ENCODE measurements around the gene DNAJB13.

The DNAJB13 gene

DNA sequence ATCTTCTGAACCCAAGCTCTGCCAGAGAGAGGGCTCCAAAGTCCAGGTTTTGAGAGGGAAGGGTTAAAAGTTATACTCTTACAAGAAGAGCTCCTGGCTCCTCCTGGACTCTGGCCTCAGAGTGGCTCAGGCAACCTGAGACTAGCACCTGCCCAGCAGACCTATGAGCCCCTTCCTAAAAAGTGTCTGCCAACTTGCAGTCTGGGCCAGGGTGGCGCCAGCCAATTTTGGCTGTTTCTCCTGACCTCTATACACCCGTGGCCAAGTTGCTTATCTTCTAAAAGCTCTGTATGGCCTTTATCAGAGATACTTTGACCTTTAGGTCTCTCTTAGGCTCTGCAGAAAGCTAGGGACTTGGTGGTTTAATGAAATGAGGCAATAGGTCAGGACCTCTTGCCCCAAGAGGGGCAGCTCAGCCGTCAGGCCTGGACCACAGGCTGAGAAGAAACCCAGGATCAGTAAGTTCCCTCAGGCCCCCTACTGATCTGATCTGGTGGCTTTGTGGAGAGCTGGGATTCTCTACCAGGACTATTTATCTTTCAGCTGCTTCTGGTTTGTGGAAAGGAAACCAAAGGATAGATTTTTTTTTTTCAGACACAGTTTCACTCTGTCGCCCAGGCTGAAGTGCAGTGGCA lies 68.4 kb downstream of the DNAJB13 start:
- no peak overlapping the region for H3K9ac ChIP-seq (ENCODE audit: low read length)
- no peak overlapping the region for H2AFZ ChIP-seq (ENCODE audit: low read length)
- no peak overlapping the region for H3K4me2 ChIP-seq (ENCODE audit: low read depth, low read length)

DNA sequence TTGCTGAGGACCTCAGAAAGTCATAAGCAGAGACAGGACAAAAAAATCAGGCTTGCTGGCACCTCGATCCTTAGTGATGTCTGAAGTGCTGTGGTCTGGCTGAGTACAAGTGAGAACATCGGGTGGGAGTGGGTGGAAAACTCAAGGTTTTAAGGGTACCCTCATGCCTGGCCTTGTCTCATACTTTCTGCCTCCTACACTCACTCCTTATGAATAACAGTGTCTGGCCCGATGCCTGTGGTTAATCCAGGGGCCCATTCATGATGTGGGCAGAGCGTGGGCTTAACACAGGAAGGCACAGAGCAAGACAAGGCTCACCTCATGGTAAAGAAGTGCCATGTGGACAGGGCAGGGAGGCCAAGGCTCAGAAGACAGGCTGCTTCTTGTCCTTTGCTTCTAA lies 69.0 kb downstream of the DNAJB13 start:
- no peak overlapping the region for H3K4me3 ChIP-seq (ENCODE audit: low read length)
- no peak for TF ChIP-seq EZH2phosphoT487 (IDR thresholded peaks at IDR 0.05; ENCODE audit: low read length)
- TF ChIP-seq, protein P1, sequence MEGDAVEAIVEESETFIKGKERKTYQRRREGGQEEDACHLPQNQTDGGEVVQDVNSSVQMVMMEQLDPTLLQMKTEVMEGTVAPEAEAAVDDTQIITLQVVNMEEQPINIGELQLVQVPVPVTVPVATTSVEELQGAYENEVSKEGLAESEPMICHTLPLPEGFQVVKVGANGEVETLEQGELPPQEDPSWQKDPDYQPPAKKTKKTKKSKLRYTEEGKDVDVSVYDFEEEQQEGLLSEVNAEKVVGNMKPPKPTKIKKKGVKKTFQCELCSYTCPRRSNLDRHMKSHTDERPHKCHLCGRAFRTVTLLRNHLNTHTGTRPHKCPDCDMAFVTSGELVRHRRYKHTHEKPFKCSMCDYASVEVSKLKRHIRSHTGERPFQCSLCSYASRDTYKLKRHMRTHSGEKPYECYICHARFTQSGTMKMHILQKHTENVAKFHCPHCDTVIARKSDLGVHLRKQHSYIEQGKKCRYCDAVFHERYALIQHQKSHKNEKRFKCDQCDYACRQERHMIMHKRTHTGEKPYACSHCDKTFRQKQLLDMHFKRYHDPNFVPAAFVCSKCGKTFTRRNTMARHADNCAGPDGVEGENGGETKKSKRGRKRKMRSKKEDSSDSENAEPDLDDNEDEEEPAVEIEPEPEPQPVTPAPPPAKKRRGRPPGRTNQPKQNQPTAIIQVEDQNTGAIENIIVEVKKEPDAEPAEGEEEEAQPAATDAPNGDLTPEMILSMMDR (IDR thresholded peaks at IDR 0.05; ENCODE audit: low read length) = no peak
- TF ChIP-seq EZH2 (optimal IDR thresholded peaks at IDR 0.05; ENCODE audit: low read depth, low read length) = no peak
- no peaks in the 10 kb centered on the region for H4K20me1 ChIP-seq (ENCODE audit: insufficient read depth, low read length)
- no peak for DNase-seq
- H3K9me3 ChIP-seq (replicated peaks; ENCODE audit: insufficient read depth, low read length) = no peaks in the 10 kb centered on the region
- no peak overlapping the region for H3K27ac ChIP-seq (ENCODE audit: low read length)
- H3K9me2 ChIP-seq (replicated peaks; ENCODE audit: insufficient read depth, low read length) = no peaks in the 10 kb centered on the region
- H3K4me2 ChIP-seq (ENCODE audit: low read depth, low read length) = no peak overlapping the region
- H3K36me3 ChIP-seq (replicated peaks; ENCODE audit: insufficient read depth, low read length) = no peaks in the 10 kb centered on the region
- H3K4me1 ChIP-seq (ENCODE audit: low read length) = peaks cover 8% of the 10 kb centered on the region
- H2AFZ ChIP-seq (ENCODE audit: low read length) = no peak overlapping the region
- H3F3A ChIP-seq (ENCODE audit: insufficient read depth, low read length) = peaks cover 7% of the 10 kb centered on the region
- no peaks in the 10 kb centered on the region for H3K79me2 ChIP-seq (ENCODE audit: low read length)
- H3K27me3 ChIP-seq (replicated peaks; ENCODE audit: insufficient read depth, low read length) = no peaks in the 10 kb centered on the region
- no peak overlapping the region for H3K9ac ChIP-seq (ENCODE audit: low read length)

More for the DNA sequence above, 68.4 kb downstream of the DNAJB13 start:
- H3K36me3 ChIP-seq (replicated peaks; ENCODE audit: insufficient read depth, low read length) = no peaks in the 10 kb centered on the region
- H3K9me2 ChIP-seq (replicated peaks; ENCODE audit: insufficient read depth, low read length) = no peaks in the 10 kb centered on the region
- no peak for DNase-seq
- no peak overlapping the region for H3K4me3 ChIP-seq (ENCODE audit: low read length)
- H3K27me3 ChIP-seq (replicated peaks; ENCODE audit: insufficient read depth, low read length) = no peaks in the 10 kb centered on the region
- no peaks in the 10 kb centered on the region for H3K79me2 ChIP-seq (ENCODE audit: low read length)
- H4K20me1 ChIP-seq (ENCODE audit: insufficient read depth, low read length) = no peaks in the 10 kb centered on the region
- H3K4me1 ChIP-seq (ENCODE audit: low read length) = peaks cover 15% of the 10 kb centered on the region
- no peak overlapping the region for H3K27ac ChIP-seq (ENCODE audit: low read length)
- H3F3A ChIP-seq (ENCODE audit: insufficient read depth, low read length) = peaks cover 13% of the 10 kb centered on the region
- no peaks in the 10 kb centered on the region for H3K9me3 ChIP-seq (replicated peaks; ENCODE audit: insufficient read depth, low read length)
- TF ChIP-seq, protein P1 (IDR thresholded peaks at IDR 0.05; ENCODE audit: low read length) = no peak
- no peak for TF ChIP-seq EZH2phosphoT487 (IDR thresholded peaks at IDR 0.05; ENCODE audit: low read length)
